ENCODE data around the gene FBH1.

FBH1 gene

GRCh38 chr10:5946786-5947185 is 56.7 kb downstream of the FBH1 start:
- no peak for DNase-seq (ENCODE audit: low read depth)
- no peak for TF ChIP-seq CTCF (conservative IDR thresholded peaks at IDR 0.05; ENCODE audit: low read depth, low read length)
- H3K4me3 ChIP-seq (ENCODE audit: low read length): no peak overlapping the region

- no peak overlapping the region for H3K4me3 ChIP-seq (ENCODE audit: low read length)
- TF ChIP-seq CTCF (conservative IDR thresholded peaks at IDR 0.05; ENCODE audit: low read depth, low read length): no peak
- no peak for DNase-seq (ENCODE audit: low read depth)
Observed at GRCh38 chr10:5947471-5948207, 57.6 kb downstream of the FBH1 start.

- DNase-seq (ENCODE audit: low read depth): no peak
- TF ChIP-seq CTCF (conservative IDR thresholded peaks at IDR 0.05; ENCODE audit: low read depth, low read length): no peak
- H3K4me3 ChIP-seq (ENCODE audit: low read length): no peak overlapping the region
Observed at GRCh38 chr10:5948208-5948585, 58.2 kb downstream of the FBH1 start.

- TF ChIP-seq CTCF (conservative IDR thresholded peaks at IDR 0.05; ENCODE audit: low read depth, low read length): peak; percentile 72
- no peak for DNase-seq (ENCODE audit: low read depth)
- no peak overlapping the region for H3K4me3 ChIP-seq (ENCODE audit: low read length)
Observed at GRCh38 chr10:5949009-5949759, 59.1 kb downstream of the FBH1 start.

GRCh38 chr10:5951167-5951711 is 61.2 kb downstream of the FBH1 start:
- no peak overlapping the region for H3K4me3 ChIP-seq (ENCODE audit: low read length)
- TF ChIP-seq CTCF (conservative IDR thresholded peaks at IDR 0.05; ENCODE audit: low read depth, low read length): no peak
- no peak for DNase-seq (ENCODE audit: low read depth)

GRCh38 chr10:5951721-5952407 is 61.8 kb downstream of the FBH1 start:
- DNase-seq (ENCODE audit: low read depth): no peak
- no peak overlapping the region for H3K4me3 ChIP-seq (ENCODE audit: low read length)
- no peak for TF ChIP-seq CTCF (conservative IDR thresholded peaks at IDR 0.05; ENCODE audit: low read depth, low read length)
